Right ventricle myocardium superior (tissue), 1 donor: ENCODE results near the gene F2RL2. TPM values are rescaled to one million over a fixed set of nuclear protein-coding genes. Genes with fewer than 3 reads are reported as not detected.

Source experiments
- ATAC-seq: fragments of 200-7000 bp; cut with Tn5 transposase; one replicate; pipeline ENCODE4 v1.9.1; 2020; ENCODE audit warnings: mild to moderate bottlenecking; ENCODE audit not compliant: poor library complexity
- DNase-seq: peaks from one replicate; pipeline ENCODE4 v3.0.0-alpha.2; 2020
- intact Hi-C: fragments of 100-400 bp; cut with DNase I; formaldehyde crosslinking; loops from one replicate; pipeline ENCODE4 v1.11.2; 2022
- total RNA-seq: library from RNA; stranded (reverse); fragmentation: NEBNext Ultra II Directional; extraction: Animal tissue kit (Norgen Biotek cat#: 25700); gene quantifications from one replicate; pipeline ENCODE4 v1.2.1, GENCODE V29; 2021
- donor health status: DM: no; HTN: yes; CAD: no; lungs with severe emphysema.

Gene F2RL2
- total RNA-seq, 1 donor from 2014 or later: 0.13 TPM

DNA sequence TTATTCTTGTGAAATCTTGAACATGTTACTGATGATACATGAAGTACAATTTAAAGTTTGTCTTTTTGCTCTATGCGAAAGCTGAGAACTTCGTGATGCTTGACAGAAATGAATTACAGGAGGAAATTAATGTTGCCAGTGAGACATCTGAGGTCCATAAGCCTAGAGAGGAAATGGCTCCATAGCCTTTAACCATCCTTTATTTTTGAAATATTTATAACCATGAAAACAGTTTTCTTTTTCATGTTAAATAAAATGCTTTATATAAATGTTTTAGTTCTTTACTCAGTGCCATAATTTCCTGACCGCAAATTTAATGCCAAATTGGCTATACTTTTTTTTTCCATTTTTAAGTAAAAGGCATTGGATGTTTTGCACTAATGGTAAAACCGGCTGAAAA lies 29.1 kb downstream of the F2RL2 start:
- intact Hi-C loops: no loop called here
- DNase-seq: no peak
- ATAC-seq: no peak

DNA sequence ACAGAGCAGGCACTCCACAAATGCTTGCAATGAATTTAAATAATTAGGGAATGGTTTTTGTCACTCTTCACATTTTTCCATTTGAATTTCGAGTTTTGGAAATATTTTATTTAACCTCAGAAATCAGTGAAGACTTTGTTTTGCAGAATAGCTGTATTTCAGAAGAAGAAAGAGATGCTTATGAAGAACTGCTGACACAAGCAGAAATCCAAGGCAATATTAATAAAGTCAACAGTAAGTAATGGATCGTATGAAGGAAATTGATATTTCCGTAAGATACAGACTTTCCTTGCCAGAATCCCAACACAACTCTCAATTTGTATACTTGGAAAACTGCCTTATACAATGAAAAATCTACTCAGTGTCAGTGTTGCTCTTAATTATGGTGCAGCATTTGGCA lies 30.5 kb downstream of the F2RL2 start:
- DNase-seq (no peak), ATAC-seq (no peak)
- intact Hi-C loops: no loop called here

DNA sequence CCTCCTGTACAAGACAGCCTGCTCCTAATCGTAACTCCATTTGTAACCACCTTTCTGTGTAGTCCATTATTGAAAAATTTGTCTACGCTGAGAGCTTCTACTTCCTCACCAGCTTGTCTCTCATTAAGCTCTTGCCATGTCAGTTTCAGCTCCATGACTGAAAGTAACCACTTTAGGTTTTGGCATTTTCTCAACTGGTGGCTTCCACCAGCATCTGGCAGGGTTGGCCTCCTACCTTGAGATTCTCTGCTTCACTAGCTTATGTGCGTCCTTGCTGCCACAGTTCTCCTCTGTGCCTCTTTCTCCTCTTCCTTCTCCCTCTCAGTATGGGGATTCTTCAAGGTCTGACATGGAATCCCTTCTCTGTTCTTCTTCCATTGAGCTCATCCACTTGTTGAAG lies 31.8 kb downstream of the F2RL2 start:
- intact Hi-C loops: no loop called here
- ATAC-seq: no peak
- no peak for DNase-seq

DNA sequence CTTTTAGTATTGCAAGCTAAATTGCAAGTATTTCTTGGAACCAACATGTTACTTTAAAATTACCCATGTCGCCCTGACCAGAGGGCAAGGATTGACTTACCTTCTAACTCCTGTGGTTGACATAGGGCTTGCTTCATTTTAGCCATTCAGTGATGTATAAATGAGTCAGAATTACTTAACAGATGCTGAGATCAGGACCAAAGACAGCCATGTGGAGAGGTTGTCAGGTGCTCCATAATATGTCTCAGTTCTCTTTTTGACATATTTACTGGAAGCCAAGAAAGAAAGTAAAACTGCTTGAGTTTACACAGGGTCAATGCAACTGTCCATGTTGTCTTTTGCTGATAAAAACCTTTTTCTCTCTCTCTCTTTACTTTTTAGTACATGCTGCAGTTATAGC lies 33.2 kb downstream of the F2RL2 start:
- no peak for DNase-seq
- ATAC-seq: no peak
- intact Hi-C loops: no loop called here

DNA sequence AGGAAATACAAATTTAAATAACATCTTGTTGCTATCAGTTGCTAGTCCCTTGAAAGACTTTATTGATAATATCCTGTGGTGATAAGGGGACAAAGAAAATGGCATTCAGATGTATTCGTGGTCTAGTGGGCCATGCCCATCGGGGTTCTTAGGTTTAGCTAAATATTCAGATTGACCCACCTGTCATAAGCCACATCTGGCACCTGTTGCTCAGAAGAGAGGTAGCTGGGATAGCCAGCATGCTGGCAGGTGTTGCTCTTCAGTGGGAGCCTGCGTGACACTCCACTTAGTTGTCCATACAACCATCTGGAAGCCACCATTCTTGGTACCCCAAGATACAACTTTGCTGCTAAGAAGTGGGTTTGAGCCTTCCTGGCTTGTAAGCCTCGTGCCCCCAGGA lies 36.7 kb downstream of the F2RL2 start:
- ATAC-seq: no peak
- intact Hi-C loops: no loop called here
- no peak for DNase-seq

DNA sequence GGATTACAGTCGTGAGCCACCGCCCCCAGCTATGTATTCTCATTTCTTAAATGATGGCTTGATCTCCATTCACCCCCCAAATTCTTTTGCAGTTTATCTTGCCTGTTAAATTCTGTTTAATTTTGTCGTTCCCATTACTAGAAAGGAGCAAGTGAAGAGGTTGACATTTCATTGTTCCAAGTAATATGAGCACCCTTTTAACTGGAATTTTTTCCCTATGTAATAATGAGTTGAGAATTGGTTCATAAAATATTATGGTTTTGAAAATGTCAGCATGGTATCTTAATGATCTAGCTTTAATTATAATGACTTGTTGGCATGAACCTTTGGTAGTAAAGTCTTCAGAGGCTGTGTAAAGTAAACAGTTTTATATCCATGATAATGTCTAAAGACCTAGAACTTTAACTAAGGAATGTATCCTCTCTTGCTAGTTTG lies 37.4 kb downstream of the F2RL2 start:
- intact Hi-C loops: no loop called here
- ATAC-seq (no peak), DNase-seq (no peak)

DNA sequence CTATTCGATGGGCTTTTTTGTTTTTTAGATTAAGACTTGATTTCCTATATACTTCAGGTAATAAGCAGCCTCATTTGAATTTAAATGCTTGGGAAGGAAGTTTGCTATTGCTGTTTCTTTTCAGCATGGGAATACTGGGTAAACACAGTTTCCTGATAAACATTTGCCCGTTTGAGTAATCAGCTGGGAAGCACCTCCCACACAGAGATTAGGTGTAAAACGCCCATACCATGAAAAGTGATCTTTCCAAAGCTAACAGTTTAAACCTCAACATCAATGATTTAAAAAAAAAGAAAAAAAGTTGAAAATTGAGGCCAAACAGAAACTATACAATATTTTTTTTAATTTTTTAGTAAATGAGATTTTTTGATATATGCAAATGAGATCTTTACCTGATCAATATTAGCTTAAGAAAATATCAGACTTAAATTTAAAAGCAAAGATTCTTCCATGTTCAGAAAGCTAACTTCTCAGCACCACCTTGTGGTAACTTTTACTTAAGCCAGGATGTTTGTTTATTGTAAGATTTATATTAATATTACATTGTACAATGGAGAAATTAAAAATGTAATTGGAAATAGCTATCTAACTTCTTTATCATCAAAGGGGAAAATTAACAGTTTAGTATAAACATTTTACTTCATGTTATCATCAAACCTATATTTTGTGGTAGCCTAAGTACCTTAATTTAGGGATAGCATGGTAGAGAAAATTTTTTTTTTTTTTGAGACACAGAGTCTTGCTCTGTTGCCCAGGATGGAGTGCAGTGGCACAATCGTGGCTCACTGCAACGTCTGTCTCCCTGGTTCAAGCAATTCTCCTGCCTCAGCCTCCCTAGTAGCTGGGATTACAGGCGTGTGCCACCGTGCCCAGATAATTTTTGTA lies 39.8 kb downstream of the F2RL2 start:
- DNase-seq (no peak), ATAC-seq (no peak)
- intact Hi-C loops: no loop called here

DNA sequence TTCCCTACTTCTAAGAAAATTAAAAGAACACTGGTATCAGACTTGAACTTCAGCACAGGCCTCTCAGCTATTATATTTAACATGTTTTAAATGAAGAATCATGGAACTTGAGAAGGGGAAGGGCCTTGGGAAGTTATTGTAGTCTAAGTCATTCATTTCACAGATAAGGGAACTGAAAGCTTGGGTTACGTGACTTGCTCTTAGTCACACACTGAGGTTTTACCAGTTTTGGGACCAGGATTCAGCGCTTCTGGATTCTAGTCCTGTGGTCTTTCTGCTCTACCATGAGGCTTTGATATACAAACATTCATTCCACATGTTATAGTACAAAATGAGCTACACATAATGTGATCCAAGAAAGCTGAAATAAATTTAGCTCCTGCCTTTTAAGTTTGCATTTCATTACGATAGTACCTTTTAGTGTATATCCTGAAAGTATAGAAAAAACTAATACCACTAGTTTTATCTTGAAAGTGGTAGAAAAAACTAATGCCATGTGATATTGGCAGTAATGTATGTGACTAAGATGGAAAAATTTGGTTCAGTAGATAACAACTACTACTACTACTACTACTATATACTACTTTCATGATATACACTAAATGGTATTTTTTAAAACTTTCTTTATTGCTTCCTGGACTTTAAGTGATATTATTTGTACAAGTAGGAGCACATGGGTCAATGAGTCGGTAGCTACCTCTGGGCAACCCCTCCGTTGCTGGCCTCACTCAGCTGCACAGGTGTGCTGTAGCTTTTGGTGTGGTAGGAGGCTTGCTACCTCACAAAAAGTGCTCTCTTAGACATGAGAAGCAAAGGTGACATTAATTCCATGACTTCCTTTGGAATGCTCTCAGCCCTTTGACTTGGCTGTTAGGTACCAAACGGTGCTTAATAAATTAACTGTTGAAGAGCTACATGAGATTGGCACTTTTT lies 40.7 kb downstream of the F2RL2 start:
- no peak for ATAC-seq
- intact Hi-C loops: no loop called here
- no peak for DNase-seq

DNA sequence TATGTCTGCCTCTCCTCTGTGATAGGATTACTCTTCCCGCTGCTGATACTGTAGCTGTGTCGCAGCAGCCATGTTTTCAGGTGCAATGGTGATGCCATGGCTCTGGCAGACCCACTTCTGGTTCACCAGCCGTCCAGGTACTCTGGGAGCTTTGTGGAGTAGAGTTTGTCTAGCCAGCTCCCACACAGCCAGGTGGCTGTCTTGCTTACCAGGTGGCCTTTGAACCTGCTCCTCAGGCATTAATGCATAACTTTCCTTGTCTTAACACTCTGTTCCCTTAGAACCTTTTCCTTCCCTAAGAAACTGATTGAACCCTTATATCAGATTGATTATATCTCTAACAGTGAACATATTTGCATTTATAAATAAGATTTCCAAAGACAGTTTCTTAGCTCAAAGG lies 42.2 kb downstream of the F2RL2 start:
- ATAC-seq: no peak

DNA sequence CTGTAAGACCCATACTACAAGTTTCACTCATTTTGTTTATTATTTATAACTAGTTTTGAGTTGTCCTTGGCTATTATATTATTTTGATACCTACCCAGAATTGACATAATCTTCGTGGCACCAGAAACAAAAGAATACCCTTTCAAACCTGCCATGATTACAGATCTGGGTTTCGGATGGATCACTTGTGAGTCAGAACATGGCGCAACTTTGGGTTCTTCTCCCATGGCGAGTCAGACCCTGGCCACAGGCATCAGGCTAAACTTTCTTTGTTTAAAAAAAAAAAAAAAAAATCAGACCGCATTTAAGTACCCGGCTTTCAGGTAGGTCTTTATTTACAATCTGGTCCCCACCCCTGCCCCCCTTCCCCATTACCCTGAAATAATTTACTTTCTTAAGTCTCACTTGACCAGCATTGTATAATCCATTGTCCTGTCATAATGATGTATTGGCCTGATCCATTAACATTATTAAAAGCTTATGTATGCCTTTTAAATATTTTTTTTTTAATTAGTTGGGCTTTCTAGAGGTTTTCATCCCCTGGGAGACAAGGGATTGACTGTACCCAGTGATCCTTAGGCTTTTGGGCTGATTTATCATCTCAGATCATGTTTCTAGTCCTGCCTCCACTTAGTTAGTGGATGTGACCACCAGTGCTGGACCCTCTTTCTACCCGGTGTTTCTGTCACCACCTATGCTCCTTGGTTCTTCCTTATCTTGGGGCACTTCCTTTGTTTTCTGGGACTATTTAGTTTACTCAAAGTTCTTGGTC lies 43.9 kb downstream of the F2RL2 start:
- intact Hi-C loops: no loop called here
- DNase-seq (no peak), ATAC-seq (no peak)

More for the DNA sequence above, 42.2 kb downstream of the F2RL2 start:
- no peak for DNase-seq
- intact Hi-C loops: no loop called here

DNA sequence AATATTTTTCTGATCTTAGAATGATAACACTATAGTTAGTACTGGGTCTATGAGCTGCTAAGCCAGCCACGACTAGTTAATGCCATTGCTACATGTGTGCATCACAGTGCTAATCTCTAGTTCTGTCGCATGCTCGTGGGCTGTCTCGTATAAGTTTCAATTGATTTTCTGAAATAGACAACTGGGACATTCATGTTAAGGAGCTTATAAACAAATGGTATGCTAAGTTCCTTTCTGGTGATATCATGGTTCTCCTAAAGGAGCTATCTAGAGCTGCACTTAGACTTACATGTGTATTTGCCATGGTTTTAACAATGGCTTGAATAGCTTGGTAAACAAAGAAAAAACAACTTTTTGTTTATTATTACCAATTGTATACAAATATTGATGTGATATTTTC lies 46.2 kb downstream of the F2RL2 start:
- ATAC-seq (no peak), DNase-seq (no peak)
- intact Hi-C loops: no loop called here

DNA sequence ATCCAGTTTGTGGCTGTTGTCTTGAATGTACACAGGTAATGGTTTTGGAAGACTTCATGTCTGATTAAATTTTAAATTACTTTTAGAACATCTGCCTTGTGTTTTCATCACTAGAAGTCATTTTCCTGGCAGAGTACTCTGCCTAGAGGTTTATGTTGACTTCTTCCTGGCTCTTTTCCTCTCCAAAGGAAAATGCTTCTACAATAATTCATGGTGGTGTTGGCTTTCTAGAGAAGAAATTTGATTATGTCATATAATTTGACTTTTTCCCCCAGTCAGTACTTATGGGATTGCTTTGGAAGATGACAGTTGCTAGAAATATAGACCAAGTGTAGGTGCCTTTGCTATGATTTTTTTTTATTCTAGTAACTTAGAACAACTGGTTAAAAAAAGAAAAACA lies 46.8 kb downstream of the F2RL2 start:
- DNase-seq: no peak
- intact Hi-C loops: no loop called here
- no peak for ATAC-seq

DNA sequence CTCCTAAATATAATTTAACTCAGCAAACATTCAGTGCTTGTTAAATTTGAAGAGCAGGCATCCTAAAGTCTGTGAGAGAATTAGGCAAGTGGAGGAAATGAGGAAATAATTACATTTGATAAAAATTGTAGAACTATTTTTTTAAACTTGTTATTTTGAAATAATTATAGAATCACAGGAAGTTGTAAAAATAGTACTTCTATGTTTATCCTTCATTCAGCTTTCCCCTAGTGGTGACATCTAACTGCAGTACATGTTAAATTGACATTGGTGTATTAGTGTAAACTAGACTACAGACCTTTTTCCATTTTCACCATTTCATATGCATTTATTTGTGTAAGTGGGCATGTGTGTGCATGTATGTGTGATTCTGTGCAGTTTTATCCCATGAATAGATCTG lies 51.6 kb downstream of the F2RL2 start:
- DNase-seq (no peak), ATAC-seq (no peak)
- intact Hi-C loops: no loop called here

DNA sequence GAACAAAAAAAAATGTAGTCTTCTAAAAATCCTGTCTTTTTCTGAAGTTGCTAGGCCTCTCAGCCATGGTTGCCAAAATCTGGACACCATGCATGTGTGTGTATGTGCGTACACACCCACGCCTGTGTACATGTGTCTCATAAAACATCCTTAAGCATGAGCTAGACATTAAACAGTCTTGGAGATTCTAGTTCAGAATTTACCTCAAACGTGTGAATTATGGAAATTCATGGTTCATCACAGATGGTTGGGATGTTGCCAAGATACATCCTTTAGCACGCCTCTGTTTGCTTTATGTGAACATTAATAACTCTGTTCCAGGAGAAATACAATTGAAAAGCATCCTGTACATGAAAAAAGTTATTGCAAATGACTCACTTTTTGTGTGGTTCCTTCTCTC lies 53.0 kb downstream of the F2RL2 start:
- DNase-seq (no peak), ATAC-seq (no peak)
- intact Hi-C loops: no loop called here

Other genes with a start within 250 kb of the F2RL2 start
- gene IQGAP2, start 220.1 kb downstream of the F2RL2 start, total RNA-seq: 4.2 TPM
- 5.3 TPM for gene F2R, start 92.7 kb upstream of the F2RL2 start, total RNA-seq
- gene F2RL1, start 195.6 kb upstream of the F2RL2 start, total RNA-seq: 0.62 TPM
- gene S100Z, start 226.6 kb upstream of the F2RL2 start, total RNA-seq: not detected